Activated T-cell treated with anti-CD3 and anti-CD28 coated beads for 24 hours (primary cell): ENCODE data around the gene LRRFIP1.
"Not testable (repeated sequence)": the region's sequence is repeated elsewhere in the genome, so short reads cannot be mapped to it uniquely, and the experiment has no call there.

Source experiments
- DNase-seq: peaks from one replicate; pipeline ENCODE4 v3.0.0-alpha.2; 2020; ENCODE audit warnings: low read depth

The LRRFIP1 gene

DNA sequence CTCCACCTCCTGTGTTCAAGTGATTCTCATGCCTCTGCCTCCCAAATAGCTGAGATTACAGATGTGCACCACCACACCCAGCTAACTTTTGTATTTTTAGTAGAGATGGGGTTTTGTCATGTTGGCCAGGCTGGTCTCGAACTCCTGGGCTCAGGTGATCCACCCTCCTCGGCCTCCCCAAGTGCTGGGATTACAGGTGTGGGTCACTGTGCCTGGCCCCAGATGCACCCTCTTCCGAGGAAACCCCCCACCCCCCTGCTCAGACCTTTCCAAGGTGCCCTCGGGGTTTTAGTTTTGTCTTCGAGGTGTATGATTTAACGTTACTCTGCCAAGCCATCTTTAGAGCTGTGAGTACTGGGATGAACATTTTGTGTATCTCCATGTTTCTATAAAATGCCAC, 61.2 kb downstream of the LRRFIP1 start:
- DNase-seq: not testable (repeated sequence)

DNA sequence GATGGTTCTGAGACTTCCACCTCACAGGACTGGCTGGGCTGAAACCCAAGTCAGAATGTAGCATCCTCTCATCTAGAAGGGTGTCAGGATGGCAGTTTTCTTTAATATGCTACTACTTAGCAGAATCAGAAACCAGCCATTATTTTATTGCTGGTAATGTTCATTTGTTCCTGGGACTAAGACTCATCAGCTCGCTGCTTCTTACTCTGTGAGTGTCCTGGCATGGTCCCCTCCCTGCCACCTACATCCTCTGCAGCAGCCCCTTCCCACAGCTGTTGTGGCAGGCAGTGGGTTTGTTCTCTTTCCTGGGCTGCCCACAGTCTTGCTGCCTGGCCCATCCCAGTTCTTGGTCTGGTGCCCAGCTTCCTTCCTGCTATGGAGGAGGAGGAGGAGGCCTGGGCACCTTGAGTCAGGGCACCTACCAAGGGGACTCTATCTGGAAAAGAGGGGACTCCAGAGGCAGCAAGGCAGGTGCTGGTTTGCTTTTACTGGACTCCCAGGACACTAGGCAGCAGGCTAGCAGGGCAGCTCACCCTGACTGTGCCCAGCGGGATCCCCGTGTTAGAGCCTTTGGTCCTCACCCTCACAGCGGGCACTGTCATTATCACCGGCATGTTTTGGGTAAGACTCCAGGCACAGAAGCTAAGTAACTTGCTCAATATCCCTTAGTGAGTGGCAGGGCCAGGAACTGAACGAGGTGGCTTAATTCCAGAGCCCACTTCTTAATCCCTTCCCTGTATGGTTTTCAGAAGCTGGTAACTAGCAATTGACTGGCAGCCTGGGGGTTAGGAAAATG, 62.1 kb downstream of the LRRFIP1 start:
- DNase-seq: no peak

DNA sequence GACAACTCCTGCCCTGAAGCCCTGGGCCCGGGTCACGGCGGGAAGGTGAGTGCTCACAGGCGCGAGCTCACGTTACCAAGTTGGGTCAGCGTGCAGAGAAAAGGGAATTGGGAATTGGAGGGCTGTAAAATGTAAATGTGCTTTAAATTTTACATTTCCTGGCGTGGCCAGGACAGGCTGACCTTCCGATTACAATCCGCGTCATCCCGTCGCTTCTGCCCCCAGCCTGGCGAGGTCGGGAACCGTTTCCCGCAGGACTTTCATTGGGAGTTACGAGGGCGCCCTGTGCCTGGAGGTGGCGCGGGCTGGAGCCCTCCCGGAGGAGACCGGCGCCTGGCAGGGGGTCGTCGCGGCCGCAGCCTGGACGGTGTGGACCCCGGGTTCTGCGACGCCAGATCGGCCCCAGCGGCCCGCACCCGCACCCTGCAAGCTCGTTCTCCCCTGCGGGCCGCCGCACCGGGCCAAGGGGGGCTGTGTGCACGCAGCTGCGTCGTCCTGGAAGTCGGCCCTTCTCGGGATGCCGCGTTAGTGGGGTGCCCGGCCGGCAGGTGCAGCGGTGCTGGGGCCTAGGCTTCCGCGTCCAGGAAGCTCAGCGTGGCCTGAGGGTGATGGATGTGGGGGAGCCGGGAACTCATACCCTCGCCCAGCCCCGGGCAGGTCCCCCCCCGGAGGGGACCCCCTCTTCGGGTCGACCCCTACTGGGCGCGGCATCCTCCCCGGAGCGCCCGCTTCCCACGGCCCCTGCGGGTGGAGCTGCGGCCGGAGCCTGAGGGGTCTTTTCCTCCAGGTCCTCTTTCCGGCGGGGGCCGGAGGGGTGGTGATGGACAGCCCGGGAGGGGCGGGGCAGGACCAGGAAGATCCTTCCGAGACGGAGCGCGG, 63.9 kb downstream of the LRRFIP1 start:
- no peak for DNase-seq

DNA sequence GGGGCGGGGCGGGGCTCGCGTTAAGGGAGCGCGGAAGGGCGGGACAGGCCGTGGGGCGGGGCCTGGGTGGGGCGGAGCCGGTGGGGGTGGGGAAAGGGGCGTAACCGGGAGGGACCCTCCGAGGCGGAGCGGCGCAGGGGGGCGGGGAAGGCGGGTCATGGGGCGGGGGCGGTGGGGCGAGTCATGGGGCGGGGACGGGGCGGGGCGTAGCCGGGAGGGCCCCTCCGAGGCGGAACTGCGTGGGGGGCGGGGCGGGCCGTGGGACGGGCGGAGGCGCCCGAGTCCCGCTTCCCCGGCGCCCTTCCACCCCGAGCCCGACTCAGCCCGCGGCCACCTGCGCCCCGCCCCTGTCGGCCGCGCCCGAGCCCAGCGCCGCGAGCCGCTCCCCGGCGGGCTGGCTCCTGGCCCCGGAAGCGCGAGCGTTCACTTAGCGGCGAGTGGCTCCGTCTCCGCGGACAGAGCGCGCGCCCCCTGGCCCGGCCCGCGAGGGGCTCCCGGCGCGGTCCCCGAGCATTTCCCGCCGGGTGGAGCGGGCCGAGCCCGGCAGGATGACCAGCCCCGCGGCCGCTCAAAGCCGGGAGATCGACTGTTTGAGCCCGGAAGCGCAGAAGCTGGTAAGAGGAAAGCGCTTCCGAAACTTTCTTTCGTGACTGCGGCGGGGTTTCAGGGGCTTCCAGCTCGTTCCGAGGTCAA, 64.7 kb downstream of the LRRFIP1 start:
- peak; percentile 89 for DNase-seq

DNA sequence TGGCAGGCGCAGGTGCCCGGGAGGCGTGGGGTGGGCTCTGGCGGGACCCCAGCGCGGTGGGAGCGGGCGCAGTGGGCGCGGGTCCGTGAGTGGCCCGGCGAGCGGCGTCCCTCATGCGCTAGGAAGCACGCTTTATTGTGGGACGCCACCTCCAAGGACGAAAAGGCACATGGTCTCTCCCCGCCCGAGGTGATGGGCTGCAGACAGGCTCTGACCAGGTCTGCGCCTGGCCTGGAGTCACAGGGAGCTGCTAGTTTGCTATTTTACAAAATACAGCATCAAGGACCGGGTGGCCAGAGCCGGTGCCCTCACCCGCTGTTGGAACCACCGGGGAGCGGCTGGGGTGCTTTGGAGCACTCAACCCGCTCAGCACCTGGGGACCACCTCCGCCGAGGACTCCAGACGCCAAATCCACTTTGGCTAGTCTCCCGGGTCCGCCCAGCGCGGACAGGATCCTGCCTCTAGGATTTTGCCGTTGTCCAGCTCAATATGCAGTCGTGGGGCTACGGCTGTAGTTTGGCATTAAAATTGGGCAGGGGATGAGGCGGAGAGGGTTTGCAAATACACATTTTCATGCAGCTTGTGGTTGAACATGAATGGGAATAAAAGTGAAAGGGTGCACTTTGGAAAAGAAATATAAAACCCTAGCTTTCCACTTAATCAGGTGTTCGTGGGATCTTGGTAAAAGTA, 65.4 kb downstream of the LRRFIP1 start:
- no peak for DNase-seq

DNA sequence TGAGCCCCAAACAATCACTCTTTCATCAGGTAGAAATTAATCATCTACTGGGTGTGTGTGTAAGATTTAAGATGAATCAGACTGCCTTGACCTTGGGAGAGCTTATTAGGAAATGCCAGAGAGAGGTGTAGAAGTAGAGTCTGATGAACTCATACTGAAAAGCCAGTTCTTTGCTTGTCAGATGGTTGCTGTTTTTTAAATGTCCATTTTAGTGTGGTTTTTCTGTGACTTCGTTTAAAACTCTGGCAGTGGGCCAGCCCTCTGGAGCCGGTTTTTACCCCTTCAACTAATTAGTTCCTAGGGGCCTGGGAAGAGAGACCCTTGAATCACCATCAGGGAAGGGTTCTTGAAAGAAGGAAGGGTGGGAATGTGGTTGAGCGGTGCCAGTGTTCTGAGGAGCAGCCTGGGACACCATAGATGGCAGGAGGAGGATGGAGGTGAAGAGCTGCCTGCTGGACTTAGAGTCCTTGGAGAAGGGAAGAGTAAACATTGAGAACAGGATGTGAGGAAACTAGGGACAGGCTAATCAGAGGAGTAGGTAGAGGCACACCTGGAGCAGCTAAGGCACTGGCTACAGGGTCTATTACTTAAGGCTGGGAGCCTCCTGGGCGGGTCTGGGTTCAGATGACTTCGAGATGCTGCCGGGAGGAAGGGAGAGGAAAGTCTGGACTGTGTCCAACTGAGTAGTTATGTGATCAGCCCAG, 66.1 kb downstream of the LRRFIP1 start:
- DNase-seq: no peak

DNA sequence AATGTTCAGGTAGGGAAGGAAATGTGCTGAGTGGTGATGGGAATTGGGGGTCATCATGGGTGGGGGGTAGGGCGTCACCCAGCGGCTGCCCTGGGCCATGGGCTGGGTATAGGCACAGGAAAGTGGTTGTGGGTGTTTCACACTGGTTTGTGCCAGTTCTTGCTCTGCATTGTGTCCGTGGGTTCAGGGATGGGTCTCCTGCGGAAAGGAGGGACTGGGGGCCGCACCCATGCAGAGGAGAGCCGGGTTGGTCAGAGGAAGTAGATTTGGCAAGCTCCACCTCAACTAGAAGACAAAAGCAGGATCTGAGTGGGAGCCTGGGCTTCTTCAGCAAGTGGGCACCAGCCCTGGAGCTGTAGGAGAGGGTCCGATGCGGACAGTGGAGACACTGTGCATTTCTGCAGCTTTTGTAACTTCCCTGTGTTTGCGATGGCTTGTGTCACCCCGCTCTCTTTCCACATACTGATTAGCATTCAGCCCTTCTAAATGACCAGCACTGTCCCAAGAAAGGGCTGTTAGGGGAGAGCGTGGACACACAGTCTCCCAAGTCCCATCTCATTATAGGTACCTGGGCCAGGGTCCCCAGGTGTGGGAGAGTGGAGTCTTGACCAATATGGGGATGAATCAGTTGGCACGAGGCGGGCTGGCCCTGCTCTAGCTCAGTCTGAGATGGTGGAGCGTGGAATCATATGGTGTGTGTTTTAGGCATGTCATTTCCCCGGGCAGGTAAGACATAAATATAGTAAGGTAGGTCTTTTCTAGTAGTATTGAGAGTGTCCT, 67.2 kb downstream of the LRRFIP1 start:
- no peak for DNase-seq

DNA sequence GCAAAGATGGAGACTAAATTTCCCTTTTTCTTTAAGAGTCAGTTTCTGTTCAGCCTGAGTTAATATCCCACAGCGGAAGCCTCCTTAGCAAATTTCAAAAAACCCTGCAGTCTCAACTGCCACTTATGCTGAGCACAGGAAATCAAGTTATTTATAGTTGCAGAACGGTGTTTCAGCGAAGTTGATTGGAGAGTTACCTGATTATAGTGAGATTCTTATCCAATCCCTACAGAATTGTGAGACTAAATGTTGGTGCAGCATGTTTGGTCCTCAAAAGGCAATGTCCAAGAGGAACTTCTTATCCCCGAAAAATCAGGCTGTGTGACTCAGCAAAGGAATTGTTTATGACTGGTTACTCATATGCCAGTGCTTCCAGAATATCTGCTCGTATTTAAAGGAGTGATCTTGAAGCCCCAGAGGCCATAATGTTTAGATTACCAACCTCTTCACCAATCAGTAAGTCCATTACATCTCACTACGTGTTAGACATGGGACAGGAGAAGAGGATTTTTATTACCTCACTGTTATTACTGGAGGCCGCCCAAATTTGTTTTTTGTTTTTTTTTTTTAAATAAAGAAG, 67.9 kb downstream of the LRRFIP1 start:
- DNase-seq: no peak

DNA sequence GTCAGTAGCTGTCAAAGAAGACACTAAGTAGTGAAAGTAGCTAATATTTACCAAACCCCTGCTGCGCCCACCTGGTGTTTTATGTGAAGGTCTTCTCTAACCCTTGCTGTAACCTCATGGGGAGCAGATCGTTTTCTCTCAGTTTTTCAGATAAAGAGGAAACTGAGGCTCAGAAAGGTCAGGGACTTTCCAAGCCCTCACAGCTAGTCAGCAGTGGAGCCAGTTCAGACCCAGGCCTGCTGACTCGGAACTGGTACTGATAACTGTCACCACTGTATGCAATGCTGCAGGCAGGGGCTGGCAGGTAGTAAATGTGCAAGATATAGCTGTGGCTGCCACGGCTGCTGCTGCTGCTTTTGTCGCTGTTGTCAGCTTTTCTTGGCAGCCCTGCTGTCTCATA, 69.1 kb downstream of the LRRFIP1 start:
- no peak for DNase-seq

DNA sequence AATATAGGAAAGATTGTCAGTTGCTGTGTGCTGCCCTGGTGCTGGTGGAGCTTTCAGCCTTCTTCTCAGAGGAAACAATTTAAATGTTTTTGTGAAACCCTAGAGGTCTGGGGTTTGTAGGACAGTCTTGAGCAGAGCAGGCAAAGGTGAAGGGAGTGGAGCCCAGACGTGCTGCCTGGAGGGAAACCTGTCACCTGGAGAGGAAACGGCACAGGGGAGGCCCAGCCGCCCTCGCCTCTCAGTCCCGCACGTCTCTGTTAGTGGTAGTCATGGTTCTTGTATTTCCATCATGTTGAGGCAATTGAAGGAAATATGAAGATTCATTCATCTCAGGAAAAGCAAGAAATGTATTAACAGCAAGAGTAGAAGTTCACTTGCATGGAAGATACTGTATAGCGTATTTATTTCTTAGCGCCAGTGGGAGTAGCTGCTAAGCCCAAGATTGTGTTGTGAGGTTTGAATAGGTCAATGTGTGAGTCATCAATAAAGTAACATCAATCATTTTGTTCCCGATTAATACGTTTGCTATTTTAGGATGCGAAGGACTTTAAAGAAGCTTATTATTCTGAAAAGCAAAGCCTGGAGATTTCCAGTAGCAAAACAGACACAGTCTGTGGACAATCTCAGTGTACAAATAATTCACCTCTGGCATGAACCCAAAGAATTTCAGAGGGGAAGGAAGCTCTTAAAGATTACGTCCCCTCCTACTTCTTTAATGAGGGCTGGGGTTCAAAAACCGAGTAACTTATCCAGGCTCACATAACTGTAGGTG, 70.4 kb downstream of the LRRFIP1 start:
- DNase-seq: no peak

DNA sequence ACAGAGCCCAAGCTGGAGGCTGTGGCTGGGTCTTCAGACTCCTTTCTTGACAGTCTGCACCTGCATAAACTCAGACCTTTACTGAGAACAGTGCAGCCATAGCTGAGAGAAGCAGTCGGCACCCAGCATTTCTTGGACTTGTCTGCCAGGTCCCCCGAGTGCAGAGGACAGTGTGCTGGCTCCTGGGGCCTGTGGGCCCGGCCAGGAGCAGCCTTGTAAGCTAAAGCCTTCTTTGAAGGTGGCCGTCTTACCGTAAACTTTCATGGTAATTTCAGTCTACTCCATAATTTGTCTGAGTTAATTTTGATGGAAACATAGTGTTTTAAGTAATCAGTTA, 70.9 kb downstream of the LRRFIP1 start:
- DNase-seq: no peak

DNA sequence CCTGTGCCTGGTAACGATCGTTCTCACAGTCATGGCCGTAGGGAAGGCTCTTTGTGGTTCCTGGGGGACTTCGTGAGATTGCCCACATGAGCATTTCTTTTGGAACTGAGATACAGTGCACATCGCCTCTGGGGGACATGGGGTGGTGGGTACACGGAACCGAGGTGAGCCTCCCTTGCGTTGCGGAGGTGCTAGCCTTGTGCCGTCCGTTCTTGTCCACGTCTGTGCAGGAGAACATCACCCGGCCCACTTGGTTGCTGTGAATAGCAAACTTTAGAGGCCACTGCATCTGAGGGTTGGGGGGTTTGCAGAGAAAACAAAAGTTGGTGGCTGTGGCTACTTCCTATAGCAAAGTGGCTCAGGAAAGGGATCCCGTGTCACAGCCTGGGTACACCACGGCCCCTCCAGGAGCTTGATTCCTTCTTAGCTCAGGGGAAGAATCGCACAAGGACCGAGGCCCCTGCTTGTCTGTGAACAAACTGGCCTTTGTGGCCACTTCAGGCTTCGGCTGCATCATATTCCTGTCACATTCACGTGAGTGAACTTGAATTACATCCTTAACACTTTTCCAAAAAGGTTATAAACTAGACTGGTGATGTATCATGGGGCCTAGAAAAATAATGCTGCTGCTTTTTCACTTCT, 72.6 kb downstream of the LRRFIP1 start:
- DNase-seq: no peak

DNA sequence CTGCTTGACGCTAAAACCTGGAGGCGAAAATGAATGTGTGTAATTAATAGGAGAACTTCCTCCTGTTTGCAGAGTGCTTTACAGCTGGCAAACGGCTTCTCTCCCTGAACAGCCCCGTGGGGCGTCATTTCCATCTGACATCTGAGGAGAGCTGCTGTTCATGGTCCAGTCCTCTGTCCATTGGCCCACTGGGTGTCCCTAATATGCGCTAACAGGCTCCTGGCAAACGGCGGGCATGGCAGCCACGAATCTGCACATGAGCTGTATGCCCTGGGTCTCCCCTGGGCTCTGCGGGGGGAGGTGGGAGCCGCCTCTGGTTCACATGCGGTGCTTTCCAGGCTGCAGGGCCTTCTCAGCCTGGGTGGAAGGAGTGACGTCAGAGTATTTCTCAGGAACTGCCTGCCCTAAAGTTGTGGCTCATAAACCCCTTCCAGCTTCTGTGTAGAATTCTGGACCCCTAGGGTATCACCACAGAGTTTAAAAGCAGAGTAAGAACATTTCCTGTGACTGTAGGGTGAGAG, 73.2 kb downstream of the LRRFIP1 start:
- peak; percentile 76 for DNase-seq

DNA sequence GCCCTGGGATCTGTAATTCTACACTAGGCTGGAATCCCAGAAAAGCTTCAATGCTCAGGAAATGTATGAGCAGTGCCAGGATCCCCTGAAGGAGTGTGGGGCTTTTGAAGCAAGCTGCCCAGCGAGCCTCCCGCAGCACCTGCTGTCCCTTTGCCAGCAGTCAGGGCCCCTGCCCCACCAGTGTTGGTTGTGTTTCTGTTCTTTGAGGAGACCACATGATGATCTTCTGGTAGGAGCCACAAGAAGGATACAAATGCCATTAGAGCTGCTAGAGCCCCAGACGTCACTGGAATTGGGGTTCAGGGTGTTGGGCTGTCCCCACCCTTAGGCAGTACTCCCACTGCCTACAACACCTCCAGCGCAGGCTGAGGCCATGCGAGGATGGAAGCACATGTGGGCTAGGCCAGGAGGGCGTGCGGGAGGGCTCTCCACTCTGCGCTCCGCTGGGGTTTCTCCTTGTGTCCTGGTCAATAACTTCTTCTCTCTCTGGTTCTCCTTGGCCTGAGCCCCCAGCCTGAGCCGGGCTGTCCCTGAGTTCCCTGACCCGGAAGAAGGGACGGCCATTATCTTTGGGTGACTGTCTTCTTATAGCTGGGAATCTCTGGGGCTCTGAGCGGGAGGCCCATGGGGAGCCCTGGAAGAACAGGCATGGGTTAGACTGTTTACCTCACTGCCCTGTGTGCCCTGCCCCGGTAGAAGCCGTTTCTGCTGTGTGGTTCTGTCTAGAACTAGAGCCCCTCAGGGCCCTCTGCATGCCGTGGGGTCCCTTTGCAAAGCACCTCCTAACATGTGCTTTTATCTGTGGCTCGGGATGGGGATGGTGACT, 73.9 kb downstream of the LRRFIP1 start:
- no peak for DNase-seq

DNA sequence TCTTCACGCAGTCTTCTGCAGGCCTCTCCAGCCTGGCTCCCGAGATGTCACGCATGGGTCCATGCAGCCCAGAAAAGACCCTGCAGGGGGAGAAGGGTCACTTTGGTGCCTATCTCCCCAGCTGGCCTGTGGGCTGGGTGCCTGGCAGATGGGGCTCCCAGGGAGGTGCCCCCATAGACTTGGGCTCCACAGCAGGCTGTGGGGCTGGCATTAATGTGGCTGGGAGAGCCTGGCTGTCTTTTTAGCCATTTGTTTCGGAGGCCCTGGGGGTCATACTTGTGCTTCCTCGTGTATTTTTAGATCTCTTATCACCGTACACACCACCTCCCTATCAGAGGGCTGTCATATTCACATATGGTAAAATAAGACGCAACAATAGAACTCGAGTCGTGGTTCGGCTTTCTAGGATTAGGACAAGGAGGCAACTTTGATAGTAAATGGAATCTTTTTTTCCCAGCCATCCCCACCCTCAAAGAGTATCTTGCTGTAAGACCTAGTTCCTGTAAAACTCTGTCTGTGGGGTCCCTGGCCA, 74.5 kb downstream of the LRRFIP1 start:
- DNase-seq: no peak

DNA sequence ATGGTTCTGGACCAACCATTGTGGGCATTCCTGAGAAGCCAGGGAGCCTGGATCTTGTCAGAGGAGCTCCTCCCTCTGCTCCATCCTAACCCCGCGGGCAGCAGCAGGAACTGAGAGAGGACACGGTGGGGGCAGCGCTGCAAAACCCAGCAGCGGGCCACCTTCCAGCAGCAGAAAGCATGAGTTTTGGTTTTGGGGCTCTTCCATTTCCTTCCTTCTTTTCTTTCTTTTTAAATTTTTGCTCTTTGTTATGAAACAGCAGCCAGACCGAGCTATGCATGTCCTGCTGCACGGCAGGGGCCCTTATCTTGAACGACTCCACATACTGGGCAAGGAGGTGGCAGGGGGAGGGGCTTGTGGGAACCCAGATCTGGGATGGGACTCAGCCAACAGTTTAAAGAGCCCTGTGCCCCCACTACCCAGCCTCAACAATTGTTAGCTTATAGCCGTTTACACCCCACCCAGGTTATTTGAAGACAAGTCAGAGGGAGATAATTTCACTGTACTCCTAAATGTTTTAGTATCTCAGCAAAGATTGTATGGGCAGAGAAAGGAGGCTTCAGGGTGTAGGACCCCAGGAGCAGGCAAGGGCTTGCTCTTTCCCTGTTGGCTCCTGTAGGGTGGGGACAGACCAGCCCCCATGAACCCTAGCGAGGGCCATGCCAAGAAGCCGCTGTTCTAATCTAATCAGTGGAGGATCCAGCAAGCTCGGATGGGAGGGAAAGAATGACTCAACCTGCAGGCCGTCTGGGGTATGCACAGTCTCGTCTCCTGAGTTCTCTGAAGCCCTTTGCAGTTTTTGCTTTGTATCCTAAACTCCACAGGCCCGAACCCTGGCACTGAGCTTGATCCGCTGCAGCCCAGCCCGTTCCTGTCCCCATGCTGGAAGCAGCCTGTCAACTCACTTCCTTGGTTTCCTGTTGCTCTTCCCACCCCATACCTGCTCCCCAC, 75.3 kb downstream of the LRRFIP1 start:
- DNase-seq: peak; percentile 42
